D721Med (cell line): ENCODE results near the gene RGS10.
"Not testable (repeated sequence)": the region's sequence is repeated elsewhere in the genome, so short reads cannot be mapped to it uniquely, and the experiment has no call there.

Source experiments
- DNase-seq: peaks from one replicate; pipeline ENCODE4 v3.0.0; 2011; ENCODE audit warnings: low spot score; ENCODE audit not compliant: insufficient read length
- FAIRE-seq: peaks from 2 replicates; lab custom pipeline; 2011; peaks lifted over from hg19 to GRCh38; lab: Jason Lieb, UNC
- TF ChIP-seq, protein P1 (sequence below): IDR thresholded peaks from 2 replicates; pipeline ENCODE4 v1.5.1; 2012; ENCODE audit warnings: mild to moderate bottlenecking, control low read depth; ENCODE audit not compliant: insufficient read depth; ENCODE audit errors: missing control alignments

The RGS10 gene

DNA sequence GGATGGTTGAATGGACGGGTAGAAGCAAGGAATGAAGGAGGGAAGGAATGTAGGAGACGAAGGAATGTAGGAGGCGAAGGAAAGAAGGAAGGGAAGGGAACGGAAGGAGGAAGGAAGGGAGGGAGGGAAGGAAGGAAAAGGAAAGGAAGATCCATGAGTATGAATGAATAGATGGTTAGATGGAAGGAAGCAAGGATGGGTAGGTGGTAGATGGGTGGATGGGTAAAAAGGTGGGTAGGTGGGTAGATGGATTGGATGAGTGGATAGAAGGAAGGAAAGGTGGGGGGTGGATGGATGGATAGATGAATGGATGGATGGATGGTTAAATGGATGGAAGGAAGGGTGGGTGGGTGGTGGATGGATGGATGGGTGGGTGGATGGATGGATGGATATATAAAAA lies 77.4 kb downstream of the RGS10 start:
- FAIRE-seq (no peak), DNase-seq (no peak)
- TF ChIP-seq, protein P1, sequence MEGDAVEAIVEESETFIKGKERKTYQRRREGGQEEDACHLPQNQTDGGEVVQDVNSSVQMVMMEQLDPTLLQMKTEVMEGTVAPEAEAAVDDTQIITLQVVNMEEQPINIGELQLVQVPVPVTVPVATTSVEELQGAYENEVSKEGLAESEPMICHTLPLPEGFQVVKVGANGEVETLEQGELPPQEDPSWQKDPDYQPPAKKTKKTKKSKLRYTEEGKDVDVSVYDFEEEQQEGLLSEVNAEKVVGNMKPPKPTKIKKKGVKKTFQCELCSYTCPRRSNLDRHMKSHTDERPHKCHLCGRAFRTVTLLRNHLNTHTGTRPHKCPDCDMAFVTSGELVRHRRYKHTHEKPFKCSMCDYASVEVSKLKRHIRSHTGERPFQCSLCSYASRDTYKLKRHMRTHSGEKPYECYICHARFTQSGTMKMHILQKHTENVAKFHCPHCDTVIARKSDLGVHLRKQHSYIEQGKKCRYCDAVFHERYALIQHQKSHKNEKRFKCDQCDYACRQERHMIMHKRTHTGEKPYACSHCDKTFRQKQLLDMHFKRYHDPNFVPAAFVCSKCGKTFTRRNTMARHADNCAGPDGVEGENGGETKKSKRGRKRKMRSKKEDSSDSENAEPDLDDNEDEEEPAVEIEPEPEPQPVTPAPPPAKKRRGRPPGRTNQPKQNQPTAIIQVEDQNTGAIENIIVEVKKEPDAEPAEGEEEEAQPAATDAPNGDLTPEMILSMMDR: no peak

DNA sequence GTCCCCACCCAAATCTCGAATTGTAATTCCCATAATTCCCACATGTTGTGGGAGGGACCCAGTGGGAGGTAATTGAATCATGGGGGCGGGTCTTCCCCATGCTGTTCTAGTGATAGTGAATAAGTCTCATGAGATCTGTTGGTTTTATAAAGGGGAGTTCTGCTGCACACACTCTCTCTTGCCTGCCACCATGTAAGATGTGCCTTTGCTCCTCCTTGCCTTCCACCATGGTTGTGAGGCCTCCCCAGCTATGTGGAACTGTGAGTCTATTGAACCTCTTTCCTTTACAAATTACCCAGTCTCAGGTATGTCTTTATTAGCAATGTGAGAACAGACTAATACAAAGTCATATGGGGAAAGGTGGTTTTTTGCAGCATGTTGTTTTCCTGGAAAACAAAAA lies 79.3 kb downstream of the RGS10 start:
- not testable (repeated sequence) for DNase-seq, FAIRE-seq

DNA sequence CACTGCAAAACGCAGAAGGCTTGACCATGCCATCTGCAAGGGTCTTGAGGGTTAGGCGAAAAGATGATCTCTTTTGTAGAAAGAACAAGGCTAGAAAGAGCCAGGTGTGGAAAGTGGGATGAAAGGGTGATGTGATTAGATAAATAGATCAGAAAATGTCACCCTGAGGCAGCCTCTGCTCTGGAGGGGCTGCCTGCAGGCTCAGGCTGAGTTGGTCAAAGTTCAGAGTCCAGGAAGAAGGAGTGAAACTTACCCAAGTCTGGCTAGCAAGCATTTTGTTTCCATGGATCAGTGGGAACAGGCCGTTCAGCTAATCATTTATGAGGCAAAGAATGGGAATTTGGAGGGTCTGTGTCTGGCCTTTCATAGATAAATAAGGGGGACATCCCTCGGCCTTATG lies 79.7 kb downstream of the RGS10 start:
- DNase-seq (no peak), FAIRE-seq (no peak)
- TF ChIP-seq, protein P1: no peak

DNA sequence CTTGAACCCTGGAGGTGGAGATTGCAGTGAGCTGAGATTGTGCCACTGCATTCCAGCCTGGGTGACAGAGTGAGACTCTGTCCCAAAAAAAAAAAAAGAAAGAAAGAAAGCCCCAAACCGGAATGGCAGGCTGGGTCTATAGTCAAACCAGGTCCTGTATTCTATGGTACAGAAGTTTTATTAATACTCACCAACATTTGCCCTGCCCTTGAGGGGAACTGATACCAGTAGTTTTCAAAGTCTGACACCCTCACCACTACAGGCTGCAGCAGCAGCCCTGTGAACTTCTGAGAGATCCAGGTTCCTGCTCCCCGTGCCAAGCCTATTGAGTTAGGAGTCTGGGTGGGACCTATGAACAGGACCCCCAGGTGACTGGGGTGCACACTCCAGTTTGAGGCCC lies 80.6 kb downstream of the RGS10 start:
- TF ChIP-seq, protein P1: no peak
- FAIRE-seq (no peak), DNase-seq (no peak)

DNA sequence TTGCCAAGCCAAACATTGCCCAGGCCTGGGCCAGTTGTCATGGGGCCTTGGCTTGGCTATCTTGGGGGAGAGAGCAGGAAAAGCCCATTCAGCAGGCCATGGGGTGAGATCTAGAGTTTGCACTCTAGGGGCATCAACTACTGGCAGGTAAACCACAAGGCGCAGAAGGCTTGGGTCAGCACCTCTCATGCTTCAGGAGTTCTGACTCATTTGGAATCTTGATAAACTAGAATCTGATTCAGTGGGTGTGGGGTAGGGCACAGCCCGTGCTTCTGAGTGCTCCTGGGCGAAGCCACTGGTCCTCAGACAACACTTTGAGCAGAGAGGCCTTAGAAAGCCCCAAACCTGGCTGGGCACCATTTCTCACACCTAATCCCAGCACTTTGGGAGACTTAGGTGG lies 81.1 kb downstream of the RGS10 start:
- TF ChIP-seq, protein P1: no peak
- DNase-seq (no peak), FAIRE-seq (no peak)

DNA sequence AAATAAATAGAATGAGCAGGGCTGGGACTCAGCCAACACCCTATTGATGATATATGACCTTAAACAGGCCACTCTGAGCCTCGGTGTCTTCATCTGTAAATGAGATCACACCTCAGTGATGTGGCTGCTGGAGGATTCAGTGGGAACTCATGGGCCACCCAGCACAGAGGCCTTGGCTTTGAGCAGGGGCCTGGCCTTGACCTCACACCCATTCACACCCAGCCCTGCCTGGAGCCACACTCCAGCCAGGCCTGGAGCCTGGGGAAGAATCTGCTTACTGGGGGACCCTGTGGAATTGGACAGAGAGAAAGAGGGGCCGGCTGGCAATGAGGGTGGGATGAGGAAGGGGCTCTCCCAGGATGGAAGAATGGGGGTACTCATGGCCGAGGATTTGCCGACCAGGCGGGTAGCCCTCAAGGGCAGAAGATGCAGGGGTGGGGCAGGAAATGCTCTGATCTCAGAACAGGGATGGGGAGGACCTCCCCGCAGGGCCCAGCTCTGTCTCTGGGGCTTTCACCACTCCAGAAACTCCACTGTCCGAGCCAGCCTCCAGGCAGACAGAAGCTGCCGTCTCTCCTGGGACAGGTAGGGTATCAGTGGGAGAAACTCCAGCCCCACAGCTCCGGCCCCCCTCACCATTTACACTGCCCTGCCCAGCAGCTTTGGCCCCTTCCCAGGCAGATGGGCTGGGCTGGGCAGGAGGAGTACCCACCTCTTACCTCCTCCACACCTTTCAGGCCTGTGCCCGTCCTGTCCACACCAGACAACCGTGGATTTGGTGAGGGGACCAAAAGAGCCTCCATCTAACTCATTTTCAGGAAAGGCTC lies 81.9 kb downstream of the RGS10 start:
- TF ChIP-seq, protein P1: no peak
- FAIRE-seq (no peak), DNase-seq (no peak)

DNA sequence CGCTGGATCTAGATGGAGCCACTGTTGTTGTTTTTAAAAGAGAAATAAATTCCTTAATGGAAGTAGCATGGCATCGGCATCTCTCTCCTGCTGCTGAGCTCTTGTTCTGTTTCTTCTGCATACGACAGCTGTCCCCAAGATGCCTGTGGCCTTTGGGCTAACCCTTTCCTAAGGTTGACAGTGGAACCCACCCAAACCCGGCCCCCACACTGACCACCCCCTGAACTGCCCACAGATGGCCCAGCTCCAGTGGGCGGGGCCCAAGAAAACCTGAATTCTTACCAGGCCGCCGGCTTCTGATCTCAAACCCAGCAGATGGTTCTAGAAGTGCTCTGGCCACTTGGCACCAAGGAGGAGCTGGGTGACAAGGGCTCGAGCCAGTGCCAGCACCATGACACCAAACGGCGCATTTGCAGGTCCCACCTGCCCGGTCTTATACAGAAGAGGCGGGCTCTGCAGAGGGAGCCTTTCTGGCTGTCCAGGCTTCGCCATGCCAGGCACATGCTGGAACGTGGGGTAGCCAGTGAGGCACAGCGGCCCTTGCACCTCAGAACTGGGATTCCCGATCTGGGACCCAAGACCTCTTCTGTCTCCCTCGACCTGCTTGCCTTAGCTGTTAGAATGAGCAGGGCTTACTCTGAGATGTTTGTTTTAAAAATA lies 82.7 kb downstream of the RGS10 start:
- TF ChIP-seq, protein P1: no peak
- no peak for DNase-seq
- no peak for FAIRE-seq
